DND-41 (cell line): ENCODE data around the gene SLC35F4.

Experiments
- ATAC-seq: fragments of 200-7000 bp; cut with Tn5 transposase; 3 replicates; pipeline ENCODE4 v1.9.1; 2021; ENCODE audit warnings: low read depth; ENCODE audit not compliant: insufficient read depth
- DNase-seq: peaks from one replicate; pipeline ENCODE4 v3.0.0-alpha.2; 2020
- H2AFZ ChIP-seq: 2 replicates; pipeline ENCODE4 v1.6.0; 2012; ENCODE audit warnings: low read depth, low read length
- H3K27ac ChIP-seq: 2 replicates; pipeline ENCODE4 v1.5.1; 2012; ENCODE audit warnings: low read length, inconsistent platforms
- H3K27me3 ChIP-seq: fragments of 200-600 bp; sonication (generic); 2 replicates; pipeline ENCODE4 v1.6.0; 2012; ENCODE audit warnings: low read length, mild to moderate bottlenecking, inconsistent platforms; ENCODE audit not compliant: insufficient read depth, poor library complexity
- H3K36me3 ChIP-seq: 2 replicates; pipeline ENCODE4 v1.5.1; 2012; ENCODE audit warnings: low read length, inconsistent platforms; ENCODE audit not compliant: insufficient read depth
- H3K4me1 ChIP-seq: 2 replicates; pipeline ENCODE4 v1.5.1; 2012; ENCODE audit warnings: mild to moderate bottlenecking, low read length; ENCODE audit not compliant: insufficient read depth
- H3K4me2 ChIP-seq: 2 replicates; pipeline ENCODE4 v1.6.0; 2012; ENCODE audit warnings: mild to moderate bottlenecking, moderate library complexity, low read length, inconsistent platforms; ENCODE audit not compliant: insufficient read depth
- H3K4me3 ChIP-seq, 2 experiments: fragments of 200-600 bp in 1 of 2; shearing (Covaris generic) in 1 of 2; 2 replicates each; pipeline ENCODE4 v1.5.1; 2012 to 2016; ENCODE audit warnings: inconsistent platforms in 2 of 2, low read length in 2 of 2, mild to moderate bottlenecking in 2 of 2, low read depth in 1 of 2, moderate library complexity in 1 of 2
- H3K79me2 ChIP-seq: 2 replicates; pipeline ENCODE4 v1.6.0; 2012; ENCODE audit warnings: low read length, inconsistent platforms; ENCODE audit not compliant: insufficient read depth
- H3K9ac ChIP-seq: 2 replicates; pipeline ENCODE4 v1.6.0; 2012; ENCODE audit warnings: low read depth, mild to moderate bottlenecking, inconsistent platforms, low read length, moderate library complexity
- H3K9me3 ChIP-seq: 2 replicates; pipeline ENCODE4 v1.5.1; 2012; ENCODE audit warnings: low read length, moderate library complexity, mild to moderate bottlenecking, inconsistent platforms; ENCODE audit not compliant: insufficient read depth, severe bottlenecking
- H4K20me1 ChIP-seq: 2 replicates; pipeline ENCODE4 v1.6.0; 2012; ENCODE audit warnings: low read length; ENCODE audit not compliant: insufficient read depth
- EZH2 ChIP-seq: IDR thresholded peaks from 3 replicates; pipeline ENCODE4 v1.6.1; 2012; ENCODE audit warnings: borderline replicate concordance, low read depth, mild to moderate bottlenecking, moderate library complexity, low read length, inconsistent platforms; ENCODE audit not compliant: severe bottlenecking
- TF ChIP-seq, protein P1 (sequence below): IDR thresholded peaks from 2 replicates; pipeline ENCODE4 v1.5.1; 2012; ENCODE audit warnings: borderline replicate concordance, low read length, moderate library complexity, mild to moderate bottlenecking; ENCODE audit not compliant: poor library complexity, severe bottlenecking; ENCODE audit errors: extremely low read depth

The SLC35F4 gene

DNA sequence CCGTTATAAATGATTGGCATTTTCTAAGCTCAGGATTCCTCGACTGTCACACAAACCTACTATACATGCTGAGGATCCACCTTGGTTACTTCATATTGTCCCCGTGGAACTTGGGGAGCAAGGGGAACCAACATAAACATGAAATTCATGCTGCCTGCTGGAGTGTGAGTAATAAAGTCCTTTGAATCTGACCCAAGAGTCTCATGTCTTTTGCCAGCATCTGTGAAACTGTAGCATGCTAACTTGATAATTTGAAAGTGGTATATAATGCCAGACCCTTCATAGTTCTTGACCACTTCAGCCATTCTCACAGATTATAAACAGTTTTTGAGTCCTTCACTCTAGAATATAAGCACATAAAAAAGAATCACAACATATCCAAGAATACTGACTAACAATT lies 17.1 kb downstream of the SLC35F4 start:
- Histone ChIP-seq H3K27ac (no peak overlapping the region), H3K4me1 (no peaks in the 10 kb centered on the region), H2AFZ (no peak overlapping the region), H3K4me2 (no peak overlapping the region), H3K9me3 (no peaks in the 10 kb centered on the region), H3K9ac (no peak overlapping the region), H3K27me3 (peaks cover 12% of the 10 kb centered on the region), H3K4me3 (no peak overlapping the region), H3K79me2 (no peaks in the 10 kb centered on the region), H3K36me3 (no peaks in the 10 kb centered on the region), H4K20me1 (no peaks in the 10 kb centered on the region)
- ATAC-seq = no peak
- no peak for TF ChIP-seq EZH2
- TF ChIP-seq, protein P1, sequence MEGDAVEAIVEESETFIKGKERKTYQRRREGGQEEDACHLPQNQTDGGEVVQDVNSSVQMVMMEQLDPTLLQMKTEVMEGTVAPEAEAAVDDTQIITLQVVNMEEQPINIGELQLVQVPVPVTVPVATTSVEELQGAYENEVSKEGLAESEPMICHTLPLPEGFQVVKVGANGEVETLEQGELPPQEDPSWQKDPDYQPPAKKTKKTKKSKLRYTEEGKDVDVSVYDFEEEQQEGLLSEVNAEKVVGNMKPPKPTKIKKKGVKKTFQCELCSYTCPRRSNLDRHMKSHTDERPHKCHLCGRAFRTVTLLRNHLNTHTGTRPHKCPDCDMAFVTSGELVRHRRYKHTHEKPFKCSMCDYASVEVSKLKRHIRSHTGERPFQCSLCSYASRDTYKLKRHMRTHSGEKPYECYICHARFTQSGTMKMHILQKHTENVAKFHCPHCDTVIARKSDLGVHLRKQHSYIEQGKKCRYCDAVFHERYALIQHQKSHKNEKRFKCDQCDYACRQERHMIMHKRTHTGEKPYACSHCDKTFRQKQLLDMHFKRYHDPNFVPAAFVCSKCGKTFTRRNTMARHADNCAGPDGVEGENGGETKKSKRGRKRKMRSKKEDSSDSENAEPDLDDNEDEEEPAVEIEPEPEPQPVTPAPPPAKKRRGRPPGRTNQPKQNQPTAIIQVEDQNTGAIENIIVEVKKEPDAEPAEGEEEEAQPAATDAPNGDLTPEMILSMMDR = no peak
- DNase-seq = no peak

DNA sequence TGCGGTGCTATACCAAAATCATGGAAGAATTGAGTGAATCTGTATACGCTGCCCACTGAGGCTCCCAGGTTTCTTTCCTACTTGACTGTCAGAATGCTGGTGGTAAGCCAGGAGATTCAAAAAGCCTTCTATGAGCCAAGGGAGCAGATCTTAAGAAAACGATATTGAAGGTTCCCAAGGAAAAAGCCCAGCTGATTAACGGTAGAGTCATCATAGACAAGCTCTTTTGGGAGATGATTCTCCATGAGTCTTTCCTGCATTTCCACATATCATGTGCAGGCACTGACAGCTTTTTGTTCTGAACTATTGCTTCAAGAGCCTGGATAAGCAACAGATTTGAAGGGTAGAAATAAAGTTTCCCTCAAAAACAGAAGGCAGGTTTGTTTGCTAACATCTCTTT lies 17.5 kb downstream of the SLC35F4 start:
- Histone ChIP-seq H3K79me2 (no peaks in the 10 kb centered on the region), H3K27me3 (peaks cover 12% of the 10 kb centered on the region), H3K27ac (no peak overlapping the region), H3K36me3 (no peaks in the 10 kb centered on the region), H3K9me3 (no peaks in the 10 kb centered on the region), H4K20me1 (no peaks in the 10 kb centered on the region), H3K4me1 (no peaks in the 10 kb centered on the region), H2AFZ (no peak overlapping the region), H3K9ac (no peak overlapping the region), H3K4me2 (no peak overlapping the region), H3K4me3 (no peak overlapping the region)
- no peak for ATAC-seq
- TF ChIP-seq EZH2 = no peak
- TF ChIP-seq, protein P1 = no peak
- DNase-seq = no peak

DNA sequence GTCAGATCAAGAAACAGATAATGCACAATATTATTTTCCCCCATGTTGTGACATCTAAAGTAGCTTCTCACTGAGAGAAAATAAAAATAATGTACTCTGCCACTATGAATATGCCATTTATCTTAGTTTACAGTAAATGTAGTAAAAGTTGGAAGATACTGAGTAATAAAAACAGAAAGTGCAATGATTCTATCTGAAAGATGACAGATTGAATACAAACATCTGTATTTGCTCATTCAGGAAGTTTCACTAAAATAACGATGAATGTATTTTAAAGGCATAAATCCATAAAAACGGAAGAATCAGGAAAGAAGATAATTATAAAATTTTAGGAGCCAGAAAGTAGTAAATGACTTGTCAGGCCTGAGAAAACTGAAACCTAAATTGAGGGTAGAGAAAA lies 18.2 kb downstream of the SLC35F4 start:
- TF ChIP-seq, protein P1 = no peak
- no peak for TF ChIP-seq EZH2
- H3K9ac ChIP-seq = no peak overlapping the region
- no peak overlapping the region for H2AFZ ChIP-seq

DNA sequence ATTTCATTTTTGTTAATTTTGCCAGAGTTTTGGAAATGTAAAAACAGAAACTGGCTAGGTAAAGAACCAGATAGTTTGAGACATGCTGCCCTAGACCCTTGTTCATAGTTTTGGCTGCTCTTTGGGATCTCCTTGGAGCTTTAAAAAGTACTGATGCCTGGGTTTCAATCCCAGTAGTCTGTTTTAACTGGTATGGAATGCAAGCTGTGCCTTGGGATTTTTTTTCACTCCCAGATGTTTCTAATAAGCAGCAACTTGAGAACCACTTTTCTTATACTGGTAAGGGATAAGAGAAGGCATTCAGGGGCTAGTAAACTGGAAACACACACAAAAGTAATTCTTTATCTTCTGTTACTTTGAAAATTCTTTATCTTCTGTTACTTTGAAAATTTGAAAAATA lies 18.8 kb downstream of the SLC35F4 start:
- Histone ChIP-seq H3K4me1 (no peaks in the 10 kb centered on the region), H2AFZ (no peak overlapping the region), H3K9me3 (no peaks in the 10 kb centered on the region), H4K20me1 (no peaks in the 10 kb centered on the region), H3K27ac (no peak overlapping the region), H3K79me2 (no peaks in the 10 kb centered on the region), H3K4me2 (no peak overlapping the region), H3K4me3 (no peak overlapping the region), H3K36me3 (no peaks in the 10 kb centered on the region), H3K9ac (no peak overlapping the region), H3K27me3 (peaks cover 17% of the 10 kb centered on the region)
- ATAC-seq = no peak
- TF ChIP-seq, protein P1 = no peak
- TF ChIP-seq EZH2 = no peak
- no peak for DNase-seq

More for the DNA sequence above, 18.2 kb downstream of the SLC35F4 start:
- Histone ChIP-seq H3K36me3 (no peaks in the 10 kb centered on the region), H4K20me1 (no peaks in the 10 kb centered on the region), H3K4me3 (no peak overlapping the region), H3K4me2 (no peak overlapping the region), H3K27me3 (peaks cover 14% of the 10 kb centered on the region), H3K9me3 (no peaks in the 10 kb centered on the region), H3K79me2 (no peaks in the 10 kb centered on the region), H3K4me1 (no peaks in the 10 kb centered on the region), H3K27ac (no peak overlapping the region)
- ATAC-seq (no peak), DNase-seq (no peak)
